SU-DHL-6 (cell line): ENCODE data around the gene XPO6.

Source experiments
- CTCF ChIP-seq: fragments of 200-600 bp; sonication (generic); IDR thresholded peaks from one replicate; pipeline ENCODE4 v1.5.1; 2017; ENCODE audit warnings: antibody characterized with exemption, mild to moderate bottlenecking, low read length, moderate library complexity; ENCODE audit not compliant: insufficient read depth, poor library complexity, severe bottlenecking
- EZH2phosphoT487 ChIP-seq: fragments of 200-600 bp; sonication (generic), shearing (Covaris generic); conservative IDR thresholded peaks from 2 replicates; pipeline ENCODE4 v1.6.1; 2018; ENCODE audit warnings: mild to moderate bottlenecking, antibody characterized with exemption, low read length, moderate library complexity, mixed read lengths

- no peak for TF ChIP-seq CTCF
- TF ChIP-seq EZH2phosphoT487: no peak
These were observed 141.6 kb downstream of the XPO6 start for GRCh38 chr16:28069971-28070794.
